K562 (cell line): ENCODE measurements around the gene DUOXA2. TPM values are rescaled to one million over a fixed set of nuclear protein-coding genes. Genes with fewer than 3 reads are reported as not detected.
"Not testable (repeated sequence)": the region's sequence is repeated elsewhere in the genome, so short reads cannot be mapped to it uniquely, and the experiment has no call there.

ENCODE experiments used
- ATAC-seq: fragments of 200-7000 bp; cut with Tn5 transposase; 3 replicates; pipeline ENCODE4 v1.9.1; 2020; ENCODE audit warnings: moderate library complexity
- BruUV-seq: library from RNA; stranded (reverse); fragments of 400-500 nt; replicated peaks from 2 replicates; lab custom pipeline; 2021; lab: Mats Ljungman, UMichigan
- CTCF ChIA-PET: fragments of 300-600 bp; formaldehyde crosslinking; extraction: SDS; loops from one replicate; lab custom pipeline; 2021; ENCODE audit warnings: low intra/inter-chr PET ratio; lab: Yijun Ruan, JAX
- POLR2A ChIA-PET: fragments of 300-600, 350-650 bp; sonication (Branson Sonifier 250); formaldehyde crosslinking; extraction: SDS; loops from one replicate; lab custom pipeline; 2021; ENCODE audit warnings: antibody characterized with exemption, inconsistent platforms; lab: Yijun Ruan, JAX
- DNase-seq, 4 experiments: peaks; one replicate each; pipeline versions ENCODE4 v3.0.0 to v3.0.0-alpha.2; 2011 to 2018; ENCODE audit warnings: low spot score in 3 of 4, mixed read lengths in 3 of 4; ENCODE audit errors: extremely low read depth in 1 of 4
- FAIRE-seq: peaks from 2 replicates; lab custom pipeline; 2011; peaks lifted over from hg19 to GRCh38; lab: Jason Lieb, UNC
- H2AFZ ChIP-seq: 2 replicates; pipeline ENCODE4 v1.6.0; 2011; ENCODE audit warnings: low read depth, low read length, control low read depth, inconsistent platforms
- H3K27ac ChIP-seq: fragments of 200-600 bp; 3 replicates; pipeline ENCODE4 v1.8.0; 2011; ENCODE audit warnings: low read depth, mild to moderate bottlenecking, control low read depth, inconsistent platforms, low read length, moderate library complexity, mixed read lengths; ENCODE audit errors: extremely low read depth
- H3K27me3 ChIP-seq, 2 experiments: fragments of 300-600 bp in 1 of 2; 2 replicates in 1 of 2; 3 replicates in 1 of 2; pipeline versions ENCODE4 v1.6.0 to v1.8.0; 2011; ENCODE audit warnings: inconsistent platforms in 2 of 2, low read length in 2 of 2, mild to moderate bottlenecking in 1 of 2, mixed read lengths in 1 of 2, moderate library complexity in 1 of 2; ENCODE audit not compliant: control insufficient read depth in 2 of 2, insufficient read depth in 2 of 2
- H3K36me3 ChIP-seq: fragments of 300-600 bp; 3 replicates; pipeline ENCODE4 v1.8.0; 2011; ENCODE audit warnings: mild to moderate bottlenecking, low read length, inconsistent platforms; ENCODE audit not compliant: control insufficient read depth, insufficient read depth
- H3K4me1 ChIP-seq, 2 experiments: fragments of 200-600 bp in 1 of 2; replicated peaks in 1 of 2; 2 replicates in 1 of 2; 3 replicates in 1 of 2; pipeline versions ENCODE4 v1.5.1 to v1.8.0; 2011; ENCODE audit warnings: inconsistent platforms in 2 of 2, low read length in 2 of 2, mild to moderate bottlenecking in 1 of 2, mixed read lengths in 1 of 2, moderate library complexity in 1 of 2; ENCODE audit not compliant: control insufficient read depth in 2 of 2, insufficient read depth in 2 of 2
- H3K4me2 ChIP-seq: 2 replicates; pipeline ENCODE4 v1.6.1; 2011; ENCODE audit warnings: low read length, control low read depth, inconsistent platforms, mixed read lengths; ENCODE audit not compliant: insufficient read depth
- H3K4me3 ChIP-seq: fragments of 200-600 bp; sonication (generic), shearing (Covaris generic); 2 replicates; pipeline ENCODE4 v1.5.1; 2016; ENCODE audit warnings: control low read depth, inconsistent platforms
- H3K79me2 ChIP-seq: fragments of 200-600 bp; 3 replicates; pipeline ENCODE4 v1.8.0; 2011; ENCODE audit warnings: low read length, inconsistent platforms; ENCODE audit not compliant: control insufficient read depth, insufficient read depth
- H3K9ac ChIP-seq, 2 experiments: 2 replicates each; pipeline versions ENCODE4 v1.6.0 to v1.6.1; 2011; ENCODE audit warnings: low read depth in 2 of 2, low read length in 2 of 2, control low read depth in 1 of 2, inconsistent platforms in 1 of 2, mild to moderate bottlenecking in 1 of 2, mixed read lengths in 1 of 2; ENCODE audit not compliant: insufficient read depth in 1 of 2
- H3K9me1 ChIP-seq: one replicate; pipeline ENCODE4 v1.6.0; 2011; ENCODE audit warnings: inconsistent platforms, mild to moderate bottlenecking, low read length, moderate library complexity; ENCODE audit not compliant: control insufficient read depth, insufficient read depth
- H3K9me3 ChIP-seq: replicated peaks from 2 replicates; pipeline ENCODE4 v1.5.1; 2011; ENCODE audit warnings: low read depth, low read length, inconsistent platforms; ENCODE audit not compliant: control insufficient read depth, insufficient read depth
- H4K20me1 ChIP-seq: replicated peaks from 2 replicates; pipeline ENCODE4 v1.6.1; 2011; ENCODE audit warnings: low read length, inconsistent platforms, mixed read lengths; ENCODE audit not compliant: control insufficient read depth, insufficient read depth
- ATF3 ChIP-seq, 2 experiments: fragments of 450-650 bp in 1 of 2; sonication (generic) in 1 of 2; formaldehyde crosslinking in 1 of 2; IDR thresholded peaks in 1 of 2; conservative IDR thresholded peaks in 1 of 2; 2 replicates each; pipeline versions ENCODE4 v1.6.1 to v1.8.1; 2016 to 2023; ENCODE audit warnings: mild to moderate bottlenecking in 2 of 2, moderate library complexity in 2 of 2, inconsistent platforms in 1 of 2, missing genetic modification reagents in 1 of 2
- CTBP1 ChIP-seq: fragments of 450-650 bp; IDR thresholded peaks from 2 replicates; pipeline ENCODE4 v1.6.1; 2016; ENCODE audit warnings: borderline replicate concordance
- MEIS2 ChIP-seq: fragments of 450-650 bp; IDR thresholded peaks from 2 replicates; pipeline ENCODE4 v1.6.1; 2014; ENCODE audit warnings: mild to moderate bottlenecking; ENCODE audit not compliant: partially characterized antibody
- TCF3 ChIP-seq: sonication (generic); formaldehyde crosslinking; IDR thresholded peaks from 2 replicates; pipeline ENCODE4 v1.4.0; 2020; ENCODE audit warnings: mild to moderate bottlenecking, missing genetic modification reagents
- WGBS: fragments of 100-300 bp; shearing (Covaris generic); methylation state at CpG from one replicate; pipeline ENCODE4 v1.1.6; 2016; ENCODE audit warnings: low coverage, mixed read lengths; ENCODE audit not compliant: insufficient coverage; ENCODE audit errors: missing lambda C conversion rate; 5-methylcytosine and 5-hydroxymethylcytosine counted together
- in situ Hi-C: fragments of 300-500 bp; cut with MboI; formaldehyde crosslinking; loops from 4 replicates; pipeline ENCODE4 v1.15.0; 2018; ENCODE audit warnings: inconsistent platforms, mixed read lengths
- intact Hi-C: fragments of 100-400 bp; cut with micrococcal nuclease; formaldehyde crosslinking; loops from 2 replicates; pipeline ENCODE4 v1.14.2; 2022
- polyA plus RNA-seq, 8 experiments: library from polyadenylated mRNA; depleted of rRNA in 4 of 8; stranded (reverse) in 5 of 8; unstranded in 3 of 8; fragments of >200 nt; fragmentation: Nextera tagmentation in 2 of 8; fragmentation: Illumina TruSeq in 1 of 8; extraction: Ambion mirVana in 2 of 8; extraction: Trizol in 1 of 8; gene quantifications; 2 replicates each; pipeline versions ENCODE4 v1.2.1 to v1.2.3, GENCODE V29; 2011 to 2014; ENCODE audit warnings: inconsistent platforms in 1 of 8, missing spikeins in 1 of 8
- total RNA-seq, 7 experiments: library from RNA; depleted of rRNA in 6 of 7; stranded (reverse); fragments of >200 nt in 6 of 7; fragmentation: Illumina TruSeq in 2 of 7; extraction: Trizol in 2 of 7; gene quantifications; 2 replicates each; pipeline versions ENCODE4 v1.2.1 to v1.2.3, GENCODE V29; 2011 to 2021; ENCODE audit warnings: low replicate concordance in 1 of 7

Gene DUOXA2
- total and polyA plus RNA-seq, 9 of the 15 experiments (the other 6 are each of a cell fraction or from before 2014, with no cell fraction given) = not detected

GRCh38 chr15:45079628-45080246, 34.4 kb upstream of the DUOXA2 start (continued):
- TF ChIP-seq CTBP1 = peak; percentile 24; the same call in 1 of the 2 replicates
- TF ChIP-seq ATF3 (IDR thresholded peaks at IDR 0.05) = peak; percentile 50
- TF ChIP-seq ATF3 (CRISPR knock-in tag; conservative IDR thresholded peaks at IDR 0.05) = not testable (repeated sequence)
- TF ChIP-seq TCF3 = peak; percentile 23; the same call in 1 of the 2 replicates
- TF ChIP-seq MEIS2 = peak; percentile 36

GRCh38 chr15:45080593-45080992, 33.5 kb upstream of the DUOXA2 start:
- H3K27ac ChIP-seq, in situ Hi-C loops, intact Hi-C loops, H4K20me1 ChIP-seq, H3K79me2 ChIP-seq, H3K36me3 ChIP-seq, H3K9me1 ChIP-seq, H3K9me3 ChIP-seq, H2AFZ ChIP-seq, ATAC-seq, H3K27me3 ChIP-seq, H3K4me3 ChIP-seq, BruUV-seq, H3K4me2 ChIP-seq, H3K9ac ChIP-seq, DNase-seq, FAIRE-seq, CTCF ChIA-PET: not testable (repeated sequence)
- POLR2A ChIA-PET = interaction anchor here (0.5 to 0.8 kb wide), 2 partner anchors 9 to 50 kb away, joined by 3 to 4 read pairs; no protein-coding TSS in a partner anchor
- H3K4me1 ChIP-seq = peaks cover 18 to 36% of the 10 kb centered on the region in 2 experiments
- WGBS = 83% methylated on average over 2 of the region's 3 CpGs
